GM18519 (cell line): Measurements from ENCODE around the gene MTA3.

ENCODE experiments used
- ATAC-seq: cut with Tn5 transposase; IDR thresholded peaks from one replicate; pipeline ENCODE4 v1.9.1; 2021; ENCODE audit warnings: mild to moderate bottlenecking, moderate library complexity; ENCODE audit not compliant: unreplicated experiment, low FRiP score

The MTA3 gene

DNA sequence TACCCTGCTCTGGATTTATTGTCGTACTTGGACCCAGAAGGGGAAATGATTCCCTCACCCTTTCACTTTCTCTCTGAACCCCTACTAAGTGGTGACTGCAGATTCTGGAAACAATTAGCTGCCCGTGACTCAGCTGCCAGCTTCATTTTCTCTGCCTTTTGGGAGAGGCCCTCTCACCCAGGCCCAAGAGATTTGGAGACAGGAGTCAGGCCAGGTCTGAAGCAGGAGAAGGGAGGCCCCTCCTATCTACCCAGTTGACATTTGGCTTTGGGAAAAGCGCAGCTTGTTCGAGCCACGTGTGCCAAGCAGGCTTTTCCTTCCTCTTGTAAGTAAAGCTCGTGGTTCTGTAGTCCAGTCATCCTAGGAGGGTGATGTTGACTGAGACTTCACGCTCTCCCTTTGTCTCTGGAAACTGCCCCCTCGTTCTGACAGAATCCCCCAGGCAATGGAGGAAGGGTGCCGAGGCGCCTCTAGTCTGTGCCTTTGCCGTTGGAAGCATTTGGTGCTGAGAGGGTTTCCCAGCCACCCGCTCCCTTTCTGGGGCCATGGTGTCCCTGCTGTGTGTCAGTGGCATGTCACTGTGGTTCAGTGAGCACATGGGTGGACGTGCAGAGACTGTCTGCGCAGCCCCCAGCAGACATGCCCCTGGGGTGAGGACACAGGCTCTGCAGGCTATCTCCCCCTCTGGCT is 186.9 kb downstream of the MTA3 start:
- no peak for ATAC-seq

GRCh38 chr2:42756150-42756775 is 187.8 kb downstream of the MTA3 start:
- no peak for ATAC-seq

DNA sequence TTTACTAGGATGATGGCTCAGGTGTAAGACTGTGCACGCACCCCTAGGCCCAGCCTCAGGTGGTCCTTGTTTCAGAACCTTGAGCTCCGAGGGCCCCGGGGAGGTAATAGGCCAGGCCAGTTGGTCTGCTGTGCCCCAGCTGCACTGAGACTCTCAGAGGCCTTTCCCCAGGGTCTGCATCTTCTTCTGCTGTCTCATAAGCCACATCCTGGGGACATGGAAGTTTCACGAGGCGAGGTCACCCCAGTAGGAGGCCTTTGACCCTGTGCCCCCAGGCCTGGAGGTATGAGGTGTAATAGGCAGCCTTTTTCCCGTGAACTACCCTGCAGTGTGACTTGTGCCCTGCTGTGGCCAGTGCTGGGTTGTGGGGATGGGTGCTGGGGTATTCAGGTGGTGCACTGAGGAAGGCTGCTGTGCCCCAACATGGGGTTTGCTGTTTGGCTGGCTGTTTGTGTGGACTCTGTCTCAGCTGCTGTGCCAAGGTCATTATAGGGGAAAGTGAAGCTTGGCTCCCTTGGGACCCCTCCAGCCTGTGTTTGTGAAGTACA is 188.6 kb downstream of the MTA3 start:
- ATAC-seq: no peak

- no peak for ATAC-seq
These were observed 189.7 kb downstream of the MTA3 start for GRCh38 chr2:42757981-42758740.

GRCh38 chr2:42758751-42759150 is 190.3 kb downstream of the MTA3 start:
- ATAC-seq: no peak

DNA sequence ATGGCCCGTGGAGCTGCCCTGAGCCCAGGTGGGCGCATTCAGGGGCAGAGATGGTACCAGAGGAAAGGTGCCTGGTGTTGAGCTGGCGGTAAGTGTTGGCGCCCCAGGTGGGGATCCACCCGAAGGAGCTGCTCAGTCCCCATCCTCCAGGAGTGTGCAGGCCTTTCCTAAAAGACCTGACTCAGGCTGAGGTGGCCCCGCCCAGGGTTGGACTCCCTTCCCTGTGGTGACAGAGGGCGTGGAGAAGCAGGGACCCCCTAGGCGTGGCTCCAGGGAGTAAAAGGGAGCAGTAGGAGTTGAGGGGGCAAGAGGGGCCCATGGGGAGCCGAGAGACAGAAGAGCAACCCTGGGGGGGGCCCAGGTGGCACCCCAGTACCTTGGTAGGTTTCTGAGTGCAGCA is 193.1 kb downstream of the MTA3 start:
- ATAC-seq: no peak

DNA sequence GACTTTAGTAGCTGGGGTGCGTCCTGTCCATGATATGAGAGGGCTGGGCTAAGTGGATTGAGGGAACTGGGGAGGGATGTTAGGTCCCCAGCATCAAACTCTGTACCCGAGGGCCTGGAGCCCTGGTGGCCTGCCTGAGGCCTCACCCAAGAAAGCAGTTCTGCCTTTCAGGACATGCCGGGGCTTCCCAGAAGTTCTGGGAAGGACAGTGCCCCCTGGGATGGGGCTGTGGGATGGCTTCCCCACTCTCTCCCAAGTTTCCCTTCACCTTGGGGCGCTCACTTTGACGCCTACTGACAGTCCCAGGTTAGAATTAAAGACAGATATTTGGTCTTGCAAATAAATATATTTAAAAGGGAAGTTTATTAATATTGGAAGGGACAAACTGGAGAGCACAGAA is 193.7 kb downstream of the MTA3 start:
- ATAC-seq: no peak

GRCh38 chr2:42762823-42763804 is 194.7 kb downstream of the MTA3 start:
- no peak for ATAC-seq

- no peak for ATAC-seq
These were observed 195.7 kb downstream of the MTA3 start, which contains the start of gene OXER1 for GRCh38 chr2:42764096-42764495. Gene OXER1 (minus strand): TSS chr2:42764135. CDS start chr2:42764062, 73 bp downstream.

GRCh38 chr2:42764901-42765300 is 196.5 kb downstream of the MTA3 start:
- no peak for ATAC-seq

DNA sequence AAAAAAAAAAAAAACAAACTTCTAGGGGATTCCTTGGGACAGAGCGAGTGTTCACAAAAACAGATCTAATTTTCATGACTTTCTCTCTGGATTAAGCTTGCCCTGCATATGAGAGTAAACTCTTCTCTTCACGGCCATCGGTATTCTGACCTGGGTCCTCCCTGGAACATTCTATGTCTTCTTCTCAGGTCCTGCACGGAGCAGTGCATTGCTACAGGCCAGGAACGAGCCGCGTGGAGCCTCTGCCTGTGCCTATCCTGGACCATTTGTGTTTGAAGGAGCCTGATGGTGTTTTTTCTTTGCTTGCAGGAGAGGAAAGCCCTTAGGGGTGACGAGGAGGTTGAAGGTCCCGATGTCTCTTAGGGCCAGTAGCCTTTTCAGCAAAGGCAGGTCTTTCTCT is 197.3 kb downstream of the MTA3 start:
- no peak for ATAC-seq

GRCh38 chr2:42767080-42767898 is 198.9 kb downstream of the MTA3 start:
- no peak for ATAC-seq

DNA sequence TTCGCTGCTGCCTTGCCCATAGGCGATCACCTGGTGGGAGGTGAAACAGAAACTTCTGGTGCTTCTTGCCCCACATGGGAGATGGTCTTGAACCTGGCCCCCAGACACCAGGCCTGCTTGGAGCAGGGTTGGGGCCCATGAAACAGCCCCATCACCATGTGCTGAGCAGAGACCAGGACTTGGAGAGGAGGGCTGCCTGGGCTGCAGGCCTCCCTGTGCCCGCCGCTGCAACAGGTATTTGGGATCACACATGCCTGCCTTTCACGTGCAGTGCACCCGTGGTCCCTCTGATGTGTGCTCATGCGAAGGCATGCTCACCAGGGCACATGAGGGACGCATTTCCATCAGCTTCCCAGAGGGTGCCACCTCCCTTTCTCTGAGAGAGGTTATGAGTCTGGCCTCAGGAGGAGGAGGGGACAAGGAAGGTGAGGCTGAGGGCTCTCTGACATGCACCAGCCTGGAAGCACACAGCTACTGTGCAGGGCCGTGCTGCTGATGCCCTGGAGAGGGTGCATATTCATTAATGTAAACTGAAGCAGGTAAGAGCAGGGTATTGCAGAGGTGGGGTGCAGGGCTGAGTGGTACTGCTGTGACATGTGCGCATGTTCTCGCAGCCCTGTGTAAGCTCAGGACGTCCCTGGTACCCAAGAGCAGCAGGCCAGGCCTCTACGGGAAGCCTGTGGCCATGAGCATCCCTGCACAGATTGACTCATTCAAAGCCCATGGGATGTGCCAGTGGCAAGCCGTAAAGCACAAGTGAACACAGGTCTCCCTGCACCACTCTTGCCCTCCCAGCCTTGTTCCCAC is 199.7 kb downstream of the MTA3 start:
- ATAC-seq: no peak

- no peak for ATAC-seq
These were observed 200.3 kb downstream of the MTA3 start for GRCh38 chr2:42768706-42769256.

GRCh38 chr2:42769583-42770287 is 201.3 kb downstream of the MTA3 start:
- no peak for ATAC-seq

DNA sequence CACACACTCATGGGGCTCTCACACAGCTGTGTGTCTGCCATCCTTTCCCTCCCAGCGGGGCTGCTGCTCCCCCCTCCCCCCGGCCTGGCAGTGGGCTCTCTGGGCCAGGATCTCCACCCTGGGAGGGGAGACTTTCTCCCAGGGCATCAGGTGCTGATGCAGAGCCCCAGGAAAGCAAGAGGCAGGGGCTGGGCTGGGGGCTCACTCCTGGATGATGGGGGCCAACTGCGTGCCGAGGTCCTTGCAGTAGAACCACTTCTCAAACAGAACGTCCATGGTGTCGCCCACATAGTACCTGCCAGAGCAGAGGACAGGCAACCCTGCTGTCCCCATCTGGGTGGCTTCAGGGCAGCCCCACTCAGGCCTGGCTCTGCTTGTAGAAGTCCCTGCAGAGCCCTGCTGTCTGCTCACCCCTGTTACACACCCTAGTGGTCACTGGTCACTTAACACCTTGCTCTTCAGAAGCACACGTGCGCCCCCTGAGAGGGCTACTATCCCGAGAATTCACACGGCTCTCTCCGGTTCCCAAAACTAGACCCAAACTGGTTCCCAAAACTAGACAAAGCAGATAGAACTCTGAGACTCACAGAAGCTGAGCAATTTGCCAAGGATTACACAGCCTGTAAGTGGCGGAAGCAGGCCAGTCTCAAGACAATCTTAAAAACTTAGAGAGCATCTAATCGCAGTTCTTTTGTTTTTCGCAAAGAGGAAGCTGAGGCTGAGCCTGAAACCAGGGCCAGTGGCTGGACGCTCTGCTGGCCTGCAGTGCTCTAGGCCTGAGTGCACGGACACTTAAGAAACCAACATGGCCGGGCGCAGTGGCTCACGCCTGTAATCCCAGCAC is 202.1 kb downstream of the MTA3 start:
- no peak for ATAC-seq
